Stomach (tissue), 9 donors: Measurements from ENCODE around the gene SELENOV. TPM values are rescaled to one million over a fixed set of nuclear protein-coding genes. Genes with fewer than 3 reads are reported as not detected.

Source experiments
- DNase-seq, 2 donors: peaks; one replicate each; pipeline versions ENCODE4 v3.0.0 to v3.0.0-alpha.2; 2013 to 2019
- H3K27ac ChIP-seq, 5 donors: fragments of 200-600 bp in 4 of 5; sonication (generic) in 4 of 5; one replicate each; pipeline ENCODE4 v1.5.1; 2013 to 2019; ENCODE audit warnings: mild to moderate bottlenecking in 1 of 5, moderate library complexity in 1 of 5
- H3K27me3 ChIP-seq, 3 donors: fragments of 200-600 bp; sonication (generic); one replicate each; pipeline ENCODE4 v1.5.1; 2017 to 2019; ENCODE audit warnings: mixed run types in 1 of 3
- H3K36me3 ChIP-seq, 4 donors: fragments of 200-600 bp; sonication (generic); 1 replicate in 3 of 4; 2 replicates in 1 of 4; pipeline ENCODE4 v1.5.1; 2016 to 2019
- H3K4me1 ChIP-seq, 4 donors: fragments of 200-600 bp; sonication (generic); one replicate each; pipeline ENCODE4 v1.5.1; 2016 to 2019
- H3K4me3 ChIP-seq, 4 donors: fragments of 200-600 bp; sonication (generic) in 3 of 4; one replicate each; pipeline ENCODE4 v1.5.1; 2016 to 2019; ENCODE audit warnings: mild to moderate bottlenecking in 1 of 4
- H3K9me3 ChIP-seq, 4 donors: fragments of 200-600 bp; sonication (generic); one replicate each; pipeline ENCODE4 v1.5.1; 2016 to 2019
- EP300 ChIP-seq: sonication (generic); formaldehyde crosslinking; IDR thresholded peaks from one replicate; pipeline ENCODE4 v1.6.1; 2017; ENCODE audit warnings: antibody characterized with exemption
- POLR2A ChIP-seq, 4 donors: fragments of 450-650 bp; IDR thresholded peaks; one replicate each; pipeline ENCODE4 v1.6.1; 2016; ENCODE audit warnings: antibody characterized with exemption in 4 of 4, control low read depth in 2 of 4, mild to moderate bottlenecking in 1 of 4, moderate library complexity in 1 of 4
- POLR2AphosphoS5 ChIP-seq, 3 donors: sonication (generic); formaldehyde crosslinking; IDR thresholded peaks; one replicate each; pipeline ENCODE4 v1.6.1; 2016; ENCODE audit warnings: antibody characterized with exemption in 3 of 3
- WGBS, 5 donors: extraction: QIAGEN DNeasy Blood & Tissue Kit in 3 of 5; methylation state at CpG; one replicate each; pipeline versions ENCODE4 v1.1.5 to v1.1.7; 2013 to 2018; 5-methylcytosine and 5-hydroxymethylcytosine counted together
- intact Hi-C: fragments of 100-400 bp; cut with DNase I; formaldehyde crosslinking; loops from one replicate; pipeline ENCODE4 v1.15.1; 2023; ENCODE audit warnings: low total_unique reads
- polyA plus RNA-seq, 3 donors: library from polyadenylated mRNA; stranded (reverse); fragments of 200-250 nt; gene quantifications; one replicate each; pipeline ENCODE4 v1.2.3, GENCODE V29; 2013
- total RNA-seq, 5 donors: library from RNA; depleted of rRNA; stranded (reverse); fragments of >200 nt; gene quantifications; one replicate each; pipeline versions ENCODE4 v1.1.0 to v1.2.3, GENCODE V29; 2014 to 2016
- TF ChIP-seq, protein P1 (sequence below), 7 experiments: fragments of 450-650 bp in 4 of 7; fragments of 200-600 bp in 3 of 7; sonication (generic) in 3 of 7; IDR thresholded peaks; one replicate each; pipeline ENCODE4 v1.5.1; 2016 to 2019; ENCODE audit warnings: antibody characterized with exemption in 7 of 7, control low read depth in 2 of 7, mild to moderate bottlenecking in 1 of 7
- donor health status: healthy with polysubstance abuse.
- donor health status: Bipolar disorder and iron deficiency.
- donor health status: healthy.

SELENOV gene
- total and polyA plus RNA-seq, 8 donors, result not detected

- 45 to 69% (median 60%) methylated on average over 4 to 5 of the region's 5 CpGs for WGBS, 5 donors
- TF ChIP-seq POLR2A (IDR thresholded peaks at IDR 0.05) (no peak), POLR2AphosphoS5 (IDR thresholded peaks at IDR 0.05) (no peak), EP300 (no peak)
- TF ChIP-seq, protein P1, sequence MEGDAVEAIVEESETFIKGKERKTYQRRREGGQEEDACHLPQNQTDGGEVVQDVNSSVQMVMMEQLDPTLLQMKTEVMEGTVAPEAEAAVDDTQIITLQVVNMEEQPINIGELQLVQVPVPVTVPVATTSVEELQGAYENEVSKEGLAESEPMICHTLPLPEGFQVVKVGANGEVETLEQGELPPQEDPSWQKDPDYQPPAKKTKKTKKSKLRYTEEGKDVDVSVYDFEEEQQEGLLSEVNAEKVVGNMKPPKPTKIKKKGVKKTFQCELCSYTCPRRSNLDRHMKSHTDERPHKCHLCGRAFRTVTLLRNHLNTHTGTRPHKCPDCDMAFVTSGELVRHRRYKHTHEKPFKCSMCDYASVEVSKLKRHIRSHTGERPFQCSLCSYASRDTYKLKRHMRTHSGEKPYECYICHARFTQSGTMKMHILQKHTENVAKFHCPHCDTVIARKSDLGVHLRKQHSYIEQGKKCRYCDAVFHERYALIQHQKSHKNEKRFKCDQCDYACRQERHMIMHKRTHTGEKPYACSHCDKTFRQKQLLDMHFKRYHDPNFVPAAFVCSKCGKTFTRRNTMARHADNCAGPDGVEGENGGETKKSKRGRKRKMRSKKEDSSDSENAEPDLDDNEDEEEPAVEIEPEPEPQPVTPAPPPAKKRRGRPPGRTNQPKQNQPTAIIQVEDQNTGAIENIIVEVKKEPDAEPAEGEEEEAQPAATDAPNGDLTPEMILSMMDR (IDR thresholded peaks at IDR 0.05), result no peak
- no peaks in the 10 kb centered on the region for H3K9me3 ChIP-seq
- intact Hi-C loops, result no loop called here
- no peaks in the 10 kb centered on the region for H3K36me3 ChIP-seq
- no peak overlapping the region for H3K4me3 ChIP-seq
- peaks cover 18 to 54% (median 46%) of the 10 kb centered on the region in 3 donors for H3K27me3 ChIP-seq
- no peak for DNase-seq
- H3K4me1 ChIP-seq, result peaks cover 11 to 20% (median 17%) of the 10 kb centered on the region in 4 donors
- H3K27ac ChIP-seq, result no peak overlapping the region
These were observed 3.5 kb downstream of the SELENOV start for GRCh38 chr19:39518458-39518857.

DNA sequence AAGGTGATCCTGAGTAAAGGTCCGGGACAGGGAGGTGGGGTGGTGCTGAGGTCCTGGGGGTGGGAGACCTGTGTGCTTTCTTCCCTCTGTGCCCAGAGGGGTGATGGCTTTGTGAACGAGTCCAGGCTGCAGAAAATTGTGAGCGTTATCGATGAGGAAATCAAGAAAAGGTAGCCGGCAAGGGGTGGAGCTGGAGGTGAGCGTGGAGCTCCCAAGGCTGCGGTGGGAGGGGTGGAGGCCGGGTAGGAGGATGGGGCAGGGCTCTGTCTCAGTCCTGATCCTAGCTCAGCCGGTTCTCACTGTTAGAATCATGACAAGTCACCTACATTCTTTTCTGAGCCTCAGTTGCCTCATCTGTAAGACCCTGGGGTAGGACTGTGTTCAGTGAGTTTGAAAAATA lies 4.0 kb downstream of the SELENOV start:
- intact Hi-C loops, result no loop called here
- Histone ChIP-seq H3K27ac (no peak overlapping the region), H3K27me3 (peaks cover 18 to 49% (median 41%) of the 10 kb centered on the region in 3 donors), H3K36me3 (no peaks in the 10 kb centered on the region), H3K4me3 (no peak overlapping the region), H3K9me3 (no peaks in the 10 kb centered on the region), H3K4me1 (peaks cover 11 to 20% (median 17%) of the 10 kb centered on the region in 4 donors)
- TF ChIP-seq POLR2AphosphoS5 (IDR thresholded peaks at IDR 0.05) (no peak), EP300 (no peak), POLR2A (IDR thresholded peaks at IDR 0.05) (no peak)
- TF ChIP-seq, protein P1 (IDR thresholded peaks at IDR 0.05), result no peak
- DNase-seq, result no peak
- WGBS, 5 donors, result 37 to 56% (median 52%) methylated on average over 9 of the region's 9 CpGs

DNA sequence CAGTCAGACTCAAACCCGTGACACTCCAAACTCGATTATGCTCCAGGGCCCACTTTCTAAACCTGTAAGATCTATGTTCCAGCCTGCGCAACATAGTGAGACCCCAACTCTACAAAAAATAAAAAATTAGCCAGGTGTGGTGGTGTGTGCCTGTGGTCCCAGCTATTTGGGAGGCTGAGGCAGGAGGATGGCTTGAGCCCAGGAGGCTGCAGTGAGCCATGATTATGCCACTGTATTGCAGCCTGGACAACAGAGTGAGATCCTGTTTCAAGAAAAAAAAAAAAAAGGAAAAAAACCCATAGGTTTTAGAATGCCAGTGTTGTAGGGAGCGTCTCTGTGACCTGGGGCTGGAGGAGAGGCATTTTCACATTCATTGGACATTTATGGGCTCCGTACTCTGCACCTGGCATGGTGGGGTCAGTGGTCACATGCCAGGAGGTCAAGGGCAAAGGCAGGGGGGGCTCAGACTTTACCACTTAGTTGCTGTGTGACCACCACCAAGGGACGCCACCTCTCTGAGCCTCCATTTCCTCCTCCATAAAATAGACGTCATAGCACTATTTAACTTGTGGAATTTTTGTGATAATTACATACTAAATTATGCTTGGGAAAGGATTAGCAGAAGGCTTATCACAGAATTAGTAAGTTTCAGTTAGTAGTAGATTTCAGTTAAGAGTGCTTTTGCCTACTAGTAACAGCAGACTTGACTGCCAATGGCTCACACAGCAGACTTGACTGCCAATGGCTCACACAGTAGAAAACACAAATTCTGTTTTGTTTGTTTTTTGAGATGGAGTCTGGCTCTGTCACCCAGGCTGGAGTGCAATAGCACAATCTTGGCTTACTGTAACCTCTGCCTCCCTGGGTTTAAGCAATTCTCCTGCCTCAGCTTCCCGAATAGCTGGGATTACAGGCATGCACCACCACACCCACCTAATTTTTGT lies 5.9 kb downstream of the SELENOV start:
- Histone ChIP-seq H3K9me3 (no peaks in the 10 kb centered on the region), H3K27ac (no peak overlapping the region), H3K27me3 (peaks cover 2 to 31% (median 23%) of the 10 kb centered on the region in 3 donors), H3K36me3 (no peaks in the 10 kb centered on the region), H3K4me3 (no peak overlapping the region), H3K4me1 (peaks cover under 1 to 5% (median 4%) of the 10 kb centered on the region in 4 donors)
- TF ChIP-seq, protein P1 (IDR thresholded peaks at IDR 0.05), result no peak
- TF ChIP-seq EP300 (no peak), POLR2A (IDR thresholded peaks at IDR 0.05) (no peak)
- no peak for DNase-seq
- intact Hi-C loops, result no loop called here
- WGBS, 5 donors, result 81 to 90% (median 84%) methylated on average over 8 of the region's 8 CpGs

DNA sequence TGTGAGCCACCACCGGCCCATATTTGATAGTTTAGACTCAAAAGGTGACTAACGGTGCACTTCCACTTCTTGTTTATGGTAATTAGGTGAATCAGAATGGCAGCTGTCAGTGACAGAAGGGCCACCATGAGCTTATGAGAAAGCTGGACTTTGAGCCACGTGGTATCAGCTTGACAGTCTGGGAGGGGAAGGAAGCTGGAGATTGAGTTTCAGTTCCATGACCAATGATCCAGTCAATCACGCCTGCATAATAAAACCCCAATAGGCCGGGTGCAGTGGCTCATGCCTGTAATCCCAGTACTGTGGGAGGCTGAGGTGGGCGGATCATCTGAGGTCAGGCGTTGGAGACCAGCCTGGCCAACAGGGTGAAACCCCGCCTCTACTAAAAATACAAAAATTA lies 9.6 kb downstream of the SELENOV start:
- H3K4me3 ChIP-seq, result no peak overlapping the region
- no peak overlapping the region for H3K27ac ChIP-seq
- H3K9me3 ChIP-seq, result no peaks in the 10 kb centered on the region
- peaks cover 0 to 6% (median 2%) of the 10 kb centered on the region in 4 donors for H3K36me3 ChIP-seq
- 77 to 90% (median 85%) methylated on average over 8 of the region's 8 CpGs for WGBS, 5 donors
- no peak for DNase-seq
- intact Hi-C loops, result no loop called here
- H3K4me1 ChIP-seq, result peaks cover 0 to under 1% (median 0%) of the 10 kb centered on the region in 4 donors
- no peak for TF ChIP-seq EP300
- TF ChIP-seq POLR2AphosphoS5 (IDR thresholded peaks at IDR 0.05), result no peak
- TF ChIP-seq, protein P1 (IDR thresholded peaks at IDR 0.05), result no peak
- no peak for TF ChIP-seq POLR2A (IDR thresholded peaks at IDR 0.05)
- no peaks in the 10 kb centered on the region for H3K27me3 ChIP-seq
